ENCODE measurements around the gene CDH11.

Gene CDH11

DNA sequence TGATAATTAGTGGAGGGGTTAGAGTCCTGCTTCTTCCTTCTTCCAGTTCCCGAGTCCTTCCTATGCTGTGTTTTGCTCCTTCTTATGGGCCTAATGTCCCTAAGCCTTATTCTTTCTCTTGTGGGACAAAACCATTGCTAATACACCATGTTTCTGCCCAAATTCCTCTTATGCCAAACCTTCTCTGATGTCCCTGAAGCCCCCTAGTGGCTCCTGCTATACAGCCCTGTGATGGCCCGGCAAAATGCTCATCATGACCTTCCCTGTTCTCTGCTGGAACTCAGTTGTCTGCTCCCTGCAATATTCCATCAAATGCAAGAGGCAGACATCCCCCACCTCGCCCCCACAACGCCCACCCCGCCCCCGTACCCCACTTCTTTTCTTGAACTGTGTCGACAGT, 171.6 kb downstream of the CDH11 start:
- DNase-seq (ENCODE audit: low read depth, low spot score): no peak
- Histone ChIP-seq H3K9me3 (ENCODE audit: insufficient read depth, low read length) (no peaks in the 10 kb centered on the region), H3K4me1 (ENCODE audit: insufficient read depth, insufficient read length) (no peaks in the 10 kb centered on the region), H3K36me3 (ENCODE audit: insufficient read depth, insufficient read length, low read length) (peaks cover 25% of the 10 kb centered on the region), H3K27me3 (ENCODE audit: insufficient read depth, insufficient read length) (no peaks in the 10 kb centered on the region), H3K4me3 (ENCODE audit: insufficient read length, low read depth) (no peak overlapping the region), H3K9ac (ENCODE audit: insufficient read length, low read depth) (no peak overlapping the region)
- TF ChIP-seq SUZ12 (IDR thresholded peaks at IDR 0.05; ENCODE audit: extremely low read depth, insufficient read depth, insufficient read length): no peak
- no peak for TF ChIP-seq ZNF274 (IDR thresholded peaks at IDR 0.05; ENCODE audit: low read depth, low read length)
- no peak for TF ChIP-seq YY1 (IDR thresholded peaks at IDR 0.05; ENCODE audit: insufficient read depth, insufficient read length)

DNA sequence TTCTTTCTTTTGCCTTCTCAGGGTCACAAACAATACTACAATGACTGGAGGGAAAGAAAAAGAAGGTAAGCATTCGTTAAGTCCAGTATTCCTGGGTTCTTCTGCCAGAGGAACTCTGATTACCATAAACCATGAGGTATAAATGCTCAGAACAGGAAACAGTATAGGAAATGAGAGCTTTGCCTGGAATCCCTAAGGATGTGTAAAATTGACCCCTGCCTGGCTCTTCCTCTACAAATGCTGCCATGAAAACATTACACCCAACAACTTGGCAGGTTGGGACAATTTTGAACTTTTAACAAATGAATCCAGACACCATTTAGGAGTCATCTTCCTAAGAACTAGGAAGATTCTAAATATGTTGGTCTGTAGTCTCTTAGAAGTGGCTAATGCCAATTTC, 173.8 kb downstream of the CDH11 start:
- Histone ChIP-seq H3K9ac (ENCODE audit: insufficient read length, low read depth) (no peak overlapping the region), H3K4me3 (ENCODE audit: insufficient read length, low read depth) (no peak overlapping the region), H3K36me3 (ENCODE audit: insufficient read depth, insufficient read length, low read length) (peaks cover 25% of the 10 kb centered on the region), H3K27me3 (ENCODE audit: insufficient read depth, insufficient read length) (no peaks in the 10 kb centered on the region), H3K4me1 (ENCODE audit: insufficient read depth, insufficient read length) (no peaks in the 10 kb centered on the region), H3K9me3 (ENCODE audit: insufficient read depth, low read length) (no peaks in the 10 kb centered on the region)
- TF ChIP-seq YY1 (IDR thresholded peaks at IDR 0.05; ENCODE audit: insufficient read depth, insufficient read length) (no peak), ZNF274 (IDR thresholded peaks at IDR 0.05; ENCODE audit: low read depth, low read length) (no peak), SUZ12 (IDR thresholded peaks at IDR 0.05; ENCODE audit: extremely low read depth, insufficient read depth, insufficient read length) (no peak)
- DNase-seq (ENCODE audit: low read depth, low spot score): no peak

DNA sequence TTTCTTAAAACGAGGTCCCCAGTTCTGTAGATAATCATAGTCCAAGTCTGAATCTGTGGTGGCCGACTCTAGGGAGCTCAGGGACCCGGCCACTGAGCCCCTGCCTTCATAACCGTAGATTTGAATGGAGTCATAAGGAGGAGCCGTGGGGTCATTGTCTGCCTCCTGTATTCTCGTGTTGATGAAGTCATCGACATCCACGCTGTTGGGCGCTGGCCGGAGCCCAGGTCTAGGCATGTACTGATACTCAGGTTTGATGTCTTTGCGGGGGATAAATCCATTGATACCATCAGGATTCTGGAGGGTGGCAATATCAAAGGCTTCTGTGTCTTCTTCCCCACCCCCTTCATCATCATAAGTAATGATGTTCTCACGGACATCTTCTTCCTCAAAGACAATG, 174.2 kb downstream of the CDH11 start:
- no peaks in the 10 kb centered on the region for H3K9me3 ChIP-seq (ENCODE audit: insufficient read depth, low read length)

DNA sequence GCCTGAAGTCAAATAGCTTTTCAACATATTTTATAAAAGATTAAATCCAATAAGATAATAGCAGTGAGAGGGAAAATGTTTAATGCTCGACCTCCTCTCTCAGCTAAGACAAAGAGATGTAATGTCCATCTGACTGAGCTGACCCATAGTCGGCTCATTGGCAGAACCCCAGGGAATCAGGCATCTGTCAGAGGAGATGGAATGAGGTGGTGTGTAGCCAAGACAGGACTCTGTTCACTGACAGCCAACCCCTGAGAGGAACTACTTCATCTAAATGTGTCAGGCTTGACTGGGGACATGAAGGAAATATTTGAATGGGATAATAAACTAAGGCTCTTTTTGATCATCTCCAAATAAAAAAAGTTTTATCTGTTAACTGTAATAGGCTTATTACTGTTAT, 188.0 kb downstream of the CDH11 start:
- no peak overlapping the region for H3K4me3 ChIP-seq (ENCODE audit: insufficient read length, low read depth)
- no peaks in the 10 kb centered on the region for H3K4me1 ChIP-seq (ENCODE audit: insufficient read depth, insufficient read length)
- TF ChIP-seq YY1 (IDR thresholded peaks at IDR 0.05; ENCODE audit: insufficient read depth, insufficient read length) (no peak), ZNF274 (IDR thresholded peaks at IDR 0.05; ENCODE audit: low read depth, low read length) (no peak), SUZ12 (IDR thresholded peaks at IDR 0.05; ENCODE audit: extremely low read depth, insufficient read depth, insufficient read length) (no peak)
- no peaks in the 10 kb centered on the region for H3K9me3 ChIP-seq (ENCODE audit: insufficient read depth, low read length)
- H3K27me3 ChIP-seq (ENCODE audit: insufficient read depth, insufficient read length): no peaks in the 10 kb centered on the region
- H3K9ac ChIP-seq (ENCODE audit: insufficient read length, low read depth): no peak overlapping the region
- no peaks in the 10 kb centered on the region for H3K36me3 ChIP-seq (ENCODE audit: insufficient read depth, insufficient read length, low read length)
- no peak for DNase-seq (ENCODE audit: low read depth, low spot score)

More for the DNA sequence above, 174.2 kb downstream of the CDH11 start:
- TF ChIP-seq SUZ12 (IDR thresholded peaks at IDR 0.05; ENCODE audit: extremely low read depth, insufficient read depth, insufficient read length) (no peak), YY1 (IDR thresholded peaks at IDR 0.05; ENCODE audit: insufficient read depth, insufficient read length) (no peak), ZNF274 (IDR thresholded peaks at IDR 0.05; ENCODE audit: low read depth, low read length) (no peak)
- Histone ChIP-seq H3K4me3 (ENCODE audit: insufficient read length, low read depth) (no peak overlapping the region), H3K9ac (ENCODE audit: insufficient read length, low read depth) (no peak overlapping the region), H3K4me1 (ENCODE audit: insufficient read depth, insufficient read length) (no peaks in the 10 kb centered on the region), H3K36me3 (ENCODE audit: insufficient read depth, insufficient read length, low read length) (peaks cover 25% of the 10 kb centered on the region), H3K27me3 (ENCODE audit: insufficient read depth, insufficient read length) (no peaks in the 10 kb centered on the region)
- no peak for DNase-seq (ENCODE audit: low read depth, low spot score)

DNA sequence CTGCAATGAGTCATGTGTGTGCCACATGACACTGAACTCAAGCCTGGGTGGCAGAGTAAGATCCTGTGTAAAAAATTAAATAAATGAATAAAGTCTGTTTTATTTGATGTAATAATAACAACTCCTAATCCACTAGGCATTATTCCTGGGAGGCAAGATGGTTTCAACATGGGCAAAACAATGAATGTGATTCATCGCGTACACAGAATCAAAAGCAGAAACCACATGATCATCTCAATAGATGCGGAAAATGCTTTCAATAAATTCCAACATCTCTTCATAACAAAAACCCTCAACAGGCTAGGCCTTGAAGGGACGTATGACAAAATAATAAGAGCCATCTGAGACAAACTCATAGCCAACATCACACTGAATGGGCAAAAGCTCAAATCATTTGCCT, 195.4 kb downstream of the CDH11 start:
- TF ChIP-seq YY1 (IDR thresholded peaks at IDR 0.05; ENCODE audit: insufficient read depth, insufficient read length): no peak
- TF ChIP-seq ZNF274 (IDR thresholded peaks at IDR 0.05; ENCODE audit: low read depth, low read length): no peak
- no peak for TF ChIP-seq SUZ12 (IDR thresholded peaks at IDR 0.05; ENCODE audit: extremely low read depth, insufficient read depth, insufficient read length)
- no peak for DNase-seq (ENCODE audit: low read depth, low spot score)
- Histone ChIP-seq H3K4me3 (ENCODE audit: insufficient read length, low read depth) (no peak overlapping the region), H3K9me3 (ENCODE audit: insufficient read depth, low read length) (no peaks in the 10 kb centered on the region), H3K36me3 (ENCODE audit: insufficient read depth, insufficient read length, low read length) (no peaks in the 10 kb centered on the region), H3K9ac (ENCODE audit: insufficient read length, low read depth) (no peak overlapping the region), H3K4me1 (ENCODE audit: insufficient read depth, insufficient read length) (no peaks in the 10 kb centered on the region), H3K27me3 (ENCODE audit: insufficient read depth, insufficient read length) (no peaks in the 10 kb centered on the region)

DNA sequence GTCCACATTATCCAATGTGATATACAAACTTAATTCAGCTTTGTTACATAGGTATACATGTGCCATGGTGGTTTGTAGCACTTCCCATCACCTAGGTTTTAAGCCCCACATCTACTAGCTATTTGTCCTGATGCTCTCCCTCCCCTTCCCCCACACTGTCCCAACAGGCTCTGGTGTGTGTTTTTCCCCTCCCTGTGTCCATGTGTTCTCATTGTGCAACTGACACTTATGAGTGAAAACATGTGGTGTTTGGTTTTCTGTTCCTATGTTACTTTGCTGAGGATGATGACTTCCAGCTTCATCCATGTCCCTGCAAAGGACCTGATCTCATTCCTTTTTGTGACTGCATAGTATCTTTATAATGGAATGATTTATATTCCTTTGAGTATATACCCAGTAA, 196.7 kb downstream of the CDH11 start:
- no peak for DNase-seq (ENCODE audit: low read depth, low spot score)
- no peaks in the 10 kb centered on the region for H3K9me3 ChIP-seq (ENCODE audit: insufficient read depth, low read length)
- TF ChIP-seq SUZ12 (IDR thresholded peaks at IDR 0.05; ENCODE audit: extremely low read depth, insufficient read depth, insufficient read length) (no peak), YY1 (IDR thresholded peaks at IDR 0.05; ENCODE audit: insufficient read depth, insufficient read length) (no peak), ZNF274 (IDR thresholded peaks at IDR 0.05; ENCODE audit: low read depth, low read length) (no peak)
- H3K9ac ChIP-seq (ENCODE audit: insufficient read length, low read depth): no peak overlapping the region
- no peak overlapping the region for H3K4me3 ChIP-seq (ENCODE audit: insufficient read length, low read depth)
- H3K27me3 ChIP-seq (ENCODE audit: insufficient read depth, insufficient read length): no peaks in the 10 kb centered on the region
- no peaks in the 10 kb centered on the region for H3K4me1 ChIP-seq (ENCODE audit: insufficient read depth, insufficient read length)
- no peaks in the 10 kb centered on the region for H3K36me3 ChIP-seq (ENCODE audit: insufficient read depth, insufficient read length, low read length)

DNA sequence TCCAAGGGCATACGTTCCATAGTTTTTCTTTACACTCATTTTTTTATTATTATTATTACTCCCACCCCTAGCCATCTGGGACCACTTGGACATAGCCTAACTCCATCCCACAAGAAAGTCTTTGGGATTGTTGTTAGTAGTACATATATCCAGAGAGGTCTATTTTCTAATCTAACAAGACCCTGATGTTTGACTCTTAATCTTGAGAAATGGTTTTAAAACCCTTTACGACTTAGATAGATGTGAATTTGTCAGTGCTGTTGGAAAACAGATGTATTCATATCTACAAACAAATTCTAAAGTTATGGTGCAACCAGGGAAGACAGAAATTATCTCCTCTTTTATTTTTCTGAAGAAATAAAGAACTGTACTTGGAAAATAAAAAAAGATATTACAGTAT, 197.8 kb downstream of the CDH11 start:
- TF ChIP-seq SUZ12 (IDR thresholded peaks at IDR 0.05; ENCODE audit: extremely low read depth, insufficient read depth, insufficient read length) (no peak), YY1 (IDR thresholded peaks at IDR 0.05; ENCODE audit: insufficient read depth, insufficient read length) (no peak), ZNF274 (IDR thresholded peaks at IDR 0.05; ENCODE audit: low read depth, low read length) (no peak)
- no peak for DNase-seq (ENCODE audit: low read depth, low spot score)
- Histone ChIP-seq H3K27me3 (ENCODE audit: insufficient read depth, insufficient read length) (no peaks in the 10 kb centered on the region), H3K4me1 (ENCODE audit: insufficient read depth, insufficient read length) (no peaks in the 10 kb centered on the region), H3K9ac (ENCODE audit: insufficient read length, low read depth) (no peak overlapping the region), H3K4me3 (ENCODE audit: insufficient read length, low read depth) (no peak overlapping the region), H3K36me3 (ENCODE audit: insufficient read depth, insufficient read length, low read length) (no peaks in the 10 kb centered on the region), H3K9me3 (ENCODE audit: insufficient read depth, low read length) (no peaks in the 10 kb centered on the region)

Measured in NT2/D1 (cell line).